ENCODE measurements around the gene INTS4. TPM values are rescaled to one million over a fixed set of nuclear protein-coding genes. Genes with fewer than 3 reads are reported as not detected.

The INTS4 gene
- total and polyA plus RNA-seq, 12 donors, result 17.8 to 69.6 (median 37.2) TPM

DNA sequence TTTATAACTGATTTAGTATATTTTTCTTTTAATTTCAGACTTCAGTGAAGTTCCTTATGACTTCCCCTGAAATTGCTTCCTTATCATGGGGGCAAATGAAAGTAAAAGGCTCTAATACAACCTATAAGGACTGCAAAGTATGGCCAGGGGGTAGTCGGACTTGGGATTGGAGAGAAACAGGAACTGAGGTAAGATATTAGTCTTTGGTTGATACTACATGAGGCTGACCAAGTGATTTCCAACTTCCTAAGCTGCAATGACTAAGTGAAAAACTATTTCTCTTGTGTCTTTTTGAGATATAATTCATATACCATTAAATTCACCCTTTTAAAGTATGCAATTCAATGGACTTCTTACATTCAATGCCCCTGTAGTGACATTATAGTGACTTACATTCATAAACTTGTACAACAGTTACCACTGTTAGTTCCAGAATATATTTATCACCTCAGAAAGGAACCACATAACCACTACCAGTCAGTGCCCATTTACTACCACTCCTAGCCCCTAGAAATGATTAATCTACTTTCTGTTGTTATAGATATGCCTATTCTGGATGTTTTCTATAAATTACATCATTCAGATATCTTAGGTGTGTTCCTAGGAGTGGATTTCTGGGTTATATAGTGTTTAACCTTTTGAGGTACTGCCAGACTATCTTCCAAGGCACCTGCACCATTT, 151.9 kb downstream of the INTS4 start:
- 69 to 86% (median 77%) methylated on average over 1 of the region's 1 CpG for WGBS, 4 donors
- TF ChIP-seq POLR2A (IDR thresholded peaks at IDR 0.05), result no peak
- TF ChIP-seq, protein P1, sequence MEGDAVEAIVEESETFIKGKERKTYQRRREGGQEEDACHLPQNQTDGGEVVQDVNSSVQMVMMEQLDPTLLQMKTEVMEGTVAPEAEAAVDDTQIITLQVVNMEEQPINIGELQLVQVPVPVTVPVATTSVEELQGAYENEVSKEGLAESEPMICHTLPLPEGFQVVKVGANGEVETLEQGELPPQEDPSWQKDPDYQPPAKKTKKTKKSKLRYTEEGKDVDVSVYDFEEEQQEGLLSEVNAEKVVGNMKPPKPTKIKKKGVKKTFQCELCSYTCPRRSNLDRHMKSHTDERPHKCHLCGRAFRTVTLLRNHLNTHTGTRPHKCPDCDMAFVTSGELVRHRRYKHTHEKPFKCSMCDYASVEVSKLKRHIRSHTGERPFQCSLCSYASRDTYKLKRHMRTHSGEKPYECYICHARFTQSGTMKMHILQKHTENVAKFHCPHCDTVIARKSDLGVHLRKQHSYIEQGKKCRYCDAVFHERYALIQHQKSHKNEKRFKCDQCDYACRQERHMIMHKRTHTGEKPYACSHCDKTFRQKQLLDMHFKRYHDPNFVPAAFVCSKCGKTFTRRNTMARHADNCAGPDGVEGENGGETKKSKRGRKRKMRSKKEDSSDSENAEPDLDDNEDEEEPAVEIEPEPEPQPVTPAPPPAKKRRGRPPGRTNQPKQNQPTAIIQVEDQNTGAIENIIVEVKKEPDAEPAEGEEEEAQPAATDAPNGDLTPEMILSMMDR (IDR thresholded peaks at IDR 0.05), result no peak
- intact Hi-C loops (cut with DNase I), result no loop called here
- peaks cover 0 to 16% of the 10 kb centered on the region in 2 donors for H3K36me3 ChIP-seq (replicated peaks in 1 of 2)
- no peaks in the 10 kb centered on the region for H3K27me3 ChIP-seq
- H3K4me1 ChIP-seq (replicated peaks in 1 of 2), result no peaks in the 10 kb centered on the region
- H3K4me3 ChIP-seq, result no peak overlapping the region
- H3K27ac ChIP-seq, result no peak overlapping the region
- H3K9me3 ChIP-seq (replicated peaks in 1 of 3), result peaks cover 0 to 9% (median 0%) of the 10 kb centered on the region in 3 donors
- DNase-seq, result no peak

DNA sequence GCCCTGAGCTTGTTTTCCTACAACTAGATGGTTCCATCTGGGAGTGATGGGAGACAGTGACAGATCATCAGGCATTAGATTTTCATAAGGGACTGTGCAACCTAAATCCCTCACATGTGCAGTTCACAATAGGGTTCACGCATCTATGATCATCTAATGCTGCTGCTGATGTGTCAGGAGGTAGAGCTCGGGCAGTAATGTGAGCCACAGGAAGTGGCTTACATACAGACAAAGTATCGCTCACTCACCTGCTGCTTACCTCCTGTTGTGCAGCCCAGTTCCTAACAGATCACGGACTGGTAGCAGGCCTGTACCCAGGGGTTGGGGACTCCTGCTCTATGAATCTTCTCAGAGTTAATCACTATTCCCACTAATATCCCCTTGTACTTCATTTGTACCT, 161.2 kb downstream of the INTS4 start:
- Histone ChIP-seq H3K9me3 (replicated peaks in 1 of 3) (no peaks in the 10 kb centered on the region), H3K4me1 (replicated peaks in 1 of 2) (no peaks in the 10 kb centered on the region), H3K4me3 (no peak overlapping the region), H3K27me3 (no peaks in the 10 kb centered on the region), H3K36me3 (replicated peaks in 1 of 2) (no peaks in the 10 kb centered on the region), H3K27ac (no peak overlapping the region)
- no peak for TF ChIP-seq POLR2A (IDR thresholded peaks at IDR 0.05)
- TF ChIP-seq, protein P1 (IDR thresholded peaks at IDR 0.05), result no peak
- 96 to 99% (median 97%) methylated on average over 4 of the region's 4 CpGs for WGBS, 4 donors
- intact Hi-C loops (cut with DNase I), result loop anchor here in 1 of 2 donors (10.0 kb wide), 1 partner anchor 61 kb away; no protein-coding TSS in a partner anchor
- no peak for DNase-seq

DNA sequence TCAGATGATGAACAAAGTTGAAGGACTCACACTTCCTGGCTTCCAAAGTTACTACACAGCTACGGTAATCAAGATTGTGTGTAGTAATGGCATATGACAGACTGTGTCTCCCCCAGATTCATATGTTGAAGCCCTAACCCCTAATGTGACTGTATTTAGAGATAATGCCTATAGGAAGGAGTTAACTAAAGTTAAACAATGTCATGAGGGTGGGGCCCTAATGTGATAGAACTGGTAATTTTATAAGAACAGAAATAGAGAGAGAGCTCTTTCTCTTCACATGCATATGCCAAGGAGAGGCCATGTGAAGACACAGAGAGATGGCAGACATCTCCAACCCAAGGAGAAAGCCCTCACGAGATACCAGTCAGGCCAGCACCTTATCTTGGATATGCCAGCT, 165.5 kb downstream of the INTS4 start:
- Histone ChIP-seq H3K4me3 (no peak overlapping the region), H3K4me1 (replicated peaks in 1 of 2) (peaks cover 0 to 10% of the 10 kb centered on the region in 2 donors), H3K9me3 (replicated peaks in 1 of 3) (no peaks in the 10 kb centered on the region), H3K36me3 (replicated peaks in 1 of 2) (no peaks in the 10 kb centered on the region), H3K27me3 (no peaks in the 10 kb centered on the region), H3K27ac (no peak overlapping the region)
- no peak for DNase-seq
- WGBS, 4 donors, result 92 to 100% (median 98%) methylated on average over 2 of the region's 2 CpGs
- TF ChIP-seq POLR2A (IDR thresholded peaks at IDR 0.05), result no peak
- TF ChIP-seq, protein P1 (IDR thresholded peaks at IDR 0.05), result no peak
- intact Hi-C loops (cut with DNase I), result loop anchor here in 1 of 2 donors (10.0 kb wide), 1 partner anchor 166 kb away; the partner anchor contains the start of gene INTS4

Small RNA genes lying within 50 kb of the gene (small RNA-seq; reads per million reads assigned to genes)
- gene AP002812.4, result 0 reads per million in 2 donors

Other genes starting within 250 kb of the INTS4 start
- gene RSF1, start 173.9 kb downstream of the INTS4 start, total RNA-seq, result 100 to 1,000 TPM in 2 of 9 donors, 10 to 100 TPM in 7; 39.6 to 108 (median 71.7) TPM
- 10 to 100 TPM; 12.7 to 82.9 (median 34.0) TPM for gene RSF1, start 173.9 kb downstream of the INTS4 start, polyA plus RNA-seq
- 100 to 1,000 TPM in 7 of 9 donors, 10 to 100 TPM in 2; 85.6 to 339 (median 136) TPM for gene AAMDC, start 173.5 kb downstream of the INTS4 start, total RNA-seq
- gene AAMDC, start 173.5 kb downstream of the INTS4 start, polyA plus RNA-seq, result 100 to 1,000 TPM; 197 to 581 (median 270) TPM
- gene KCTD14, start 28.6 kb upstream of the INTS4 start, total RNA-seq, result 10 to 100 TPM; 12.7 to 67.0 (median 29.8) TPM
- 10 to 100 TPM in 2 of 3 donors, 1 to 10 TPM in 1; 9.5 to 84.7 (median 19.6) TPM for gene KCTD14, start 28.6 kb upstream of the INTS4 start, polyA plus RNA-seq
- gene THRSP, start 69.2 kb upstream of the INTS4 start, total RNA-seq, result 10 to 100 TPM in 1 of 9 donors, 1 to 10 TPM in 3, under 1 TPM in 4, not detected in 1; 0.22 to 16.6 (median 1.1) TPM
- gene THRSP, start 69.2 kb upstream of the INTS4 start, polyA plus RNA-seq, result 10 to 100 TPM in 1 of 3 donors, 1 to 10 TPM in 1, under 1 TPM in 1; 0.77 to 64.5 (median 4.2) TPM
- gene NDUFC2, start 85.2 kb upstream of the INTS4 start, total RNA-seq, result 100 to 1,000 TPM; 259 to 487 (median 380) TPM
- gene NDUFC2, start 85.2 kb upstream of the INTS4 start, polyA plus RNA-seq, result 100 to 1,000 TPM in 2 of 3 donors, 10 to 100 TPM in 1; 75.4 to 200 (median 139) TPM
- gene ALG8, start 145.0 kb upstream of the INTS4 start, total RNA-seq, result 10 to 100 TPM; 28.9 to 64.0 (median 49.2) TPM
- gene ALG8, start 145.0 kb upstream of the INTS4 start, polyA plus RNA-seq, result 100 to 1,000 TPM in 2 of 3 donors, 10 to 100 TPM in 1; 92.1 to 129 (median 119) TPM
- gene KCTD21, start 194.0 kb upstream of the INTS4 start, total RNA-seq, result 10 to 100 TPM; 17.0 to 32.9 (median 28.3) TPM
- gene KCTD21, start 194.0 kb upstream of the INTS4 start, polyA plus RNA-seq, result 10 to 100 TPM in 2 of 3 donors, 1 to 10 TPM in 1; 9.3 to 54.0 (median 11.7) TPM
- gene USP35, start 194.3 kb upstream of the INTS4 start, total RNA-seq, result 10 to 100 TPM; 13.6 to 47.9 (median 34.0) TPM
- 10 to 100 TPM; 16.5 to 75.9 (median 30.1) TPM for gene USP35, start 194.3 kb upstream of the INTS4 start, polyA plus RNA-seq

Data from adrenal gland (tissue), 12 donors.